ENCODE measurements around the gene RNF217.
A peak's percentile ranks its signal among the peaks of the same experiment; 100 is the strongest.

RNF217 gene

GRCh38 chr6:124987999-124988591 is 25.9 kb downstream of the RNF217 start:
- H3K9me3 Mint-ChIP-seq = peaks cover 4% of the 10 kb centered on the region
- H3K27me3 Mint-ChIP-seq (ENCODE audit: low read depth) = no peaks in the 10 kb centered on the region
- peaks cover 25% of the 10 kb centered on the region for H3K36me3 Mint-ChIP-seq (ENCODE audit: low read depth)
- TF ChIP-seq, protein P1, sequence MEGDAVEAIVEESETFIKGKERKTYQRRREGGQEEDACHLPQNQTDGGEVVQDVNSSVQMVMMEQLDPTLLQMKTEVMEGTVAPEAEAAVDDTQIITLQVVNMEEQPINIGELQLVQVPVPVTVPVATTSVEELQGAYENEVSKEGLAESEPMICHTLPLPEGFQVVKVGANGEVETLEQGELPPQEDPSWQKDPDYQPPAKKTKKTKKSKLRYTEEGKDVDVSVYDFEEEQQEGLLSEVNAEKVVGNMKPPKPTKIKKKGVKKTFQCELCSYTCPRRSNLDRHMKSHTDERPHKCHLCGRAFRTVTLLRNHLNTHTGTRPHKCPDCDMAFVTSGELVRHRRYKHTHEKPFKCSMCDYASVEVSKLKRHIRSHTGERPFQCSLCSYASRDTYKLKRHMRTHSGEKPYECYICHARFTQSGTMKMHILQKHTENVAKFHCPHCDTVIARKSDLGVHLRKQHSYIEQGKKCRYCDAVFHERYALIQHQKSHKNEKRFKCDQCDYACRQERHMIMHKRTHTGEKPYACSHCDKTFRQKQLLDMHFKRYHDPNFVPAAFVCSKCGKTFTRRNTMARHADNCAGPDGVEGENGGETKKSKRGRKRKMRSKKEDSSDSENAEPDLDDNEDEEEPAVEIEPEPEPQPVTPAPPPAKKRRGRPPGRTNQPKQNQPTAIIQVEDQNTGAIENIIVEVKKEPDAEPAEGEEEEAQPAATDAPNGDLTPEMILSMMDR (IDR thresholded peaks at IDR 0.05; ENCODE audit: unreplicated experiment in 3 of 3) = no peak
- no peak overlapping the region for H3K4me3 Mint-ChIP-seq
- H3K4me1 Mint-ChIP-seq = peaks cover 56% of the 10 kb centered on the region
- H3K27ac Mint-ChIP-seq = no peak overlapping the region

DNA sequence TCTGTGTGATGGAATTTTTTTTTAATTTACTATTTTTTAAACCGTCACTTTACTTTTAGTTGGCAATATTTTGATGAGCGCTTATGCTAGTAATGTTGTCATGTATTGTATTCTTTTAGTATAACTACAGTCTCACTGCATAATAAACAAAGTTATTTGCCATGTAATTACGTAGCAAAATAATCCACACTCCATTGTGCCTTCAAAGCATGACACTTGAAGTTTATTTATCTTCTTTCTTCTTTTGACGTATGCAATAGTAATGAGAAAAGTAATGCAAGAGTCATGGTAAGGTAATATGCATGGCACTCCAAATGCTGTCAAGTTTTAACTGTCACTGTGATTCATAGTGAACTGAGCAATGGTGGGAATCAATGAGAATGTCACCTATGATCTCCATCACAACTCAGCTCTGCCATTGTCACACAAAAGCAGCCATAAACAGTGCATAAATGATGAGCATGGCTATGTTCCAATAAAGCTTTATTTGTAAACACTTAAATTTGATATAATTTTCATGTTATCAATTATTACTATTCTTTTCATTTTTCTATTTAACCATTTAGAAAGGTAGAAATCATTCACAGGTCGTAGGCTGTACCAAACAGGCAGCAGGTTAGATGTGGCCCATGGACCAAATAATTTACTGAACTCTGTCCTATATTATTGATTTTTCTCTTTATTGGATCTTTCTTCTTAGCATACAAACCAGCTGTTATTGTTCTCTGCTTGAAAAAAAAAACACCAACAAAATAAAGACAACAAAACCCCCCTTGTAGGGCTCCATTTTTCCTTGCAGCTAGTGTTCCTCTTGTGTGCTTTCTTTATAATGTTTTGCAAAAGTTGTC is 27.1 kb downstream of the RNF217 start:
- Mint-ChIP-seq H3K36me3 (ENCODE audit: low read depth) (peaks cover 25% of the 10 kb centered on the region), H3K27ac (no peak overlapping the region), H3K9me3 (peaks cover 4% of the 10 kb centered on the region), H3K4me1 (peaks cover 52% of the 10 kb centered on the region), H3K27me3 (ENCODE audit: low read depth) (no peaks in the 10 kb centered on the region), H3K4me3 (no peak overlapping the region)
- TF ChIP-seq, protein P1 (IDR thresholded peaks at IDR 0.05; ENCODE audit: unreplicated experiment in 3 of 3) = no peak

- peaks cover 4% of the 10 kb centered on the region for H3K9me3 Mint-ChIP-seq
- H3K27me3 Mint-ChIP-seq (ENCODE audit: low read depth) = no peaks in the 10 kb centered on the region
- TF ChIP-seq, protein P1 (IDR thresholded peaks at IDR 0.05; ENCODE audit: unreplicated experiment in 3 of 3) = no peak
- peaks cover 44% of the 10 kb centered on the region for H3K4me1 Mint-ChIP-seq
- H3K27ac Mint-ChIP-seq = peak overlapping the region in 2 of 3 experiments; percentile 13 to 21
- peaks cover 25% of the 10 kb centered on the region for H3K36me3 Mint-ChIP-seq (ENCODE audit: low read depth)
- no peak overlapping the region for H3K4me3 Mint-ChIP-seq
Measured at GRCh38 chr6:124990988-124991387, 28.8 kb downstream of the RNF217 start.

GRCh38 chr6:124991764-124992295 is 29.6 kb downstream of the RNF217 start:
- no peaks in the 10 kb centered on the region for H3K27me3 Mint-ChIP-seq (ENCODE audit: low read depth)
- H3K27ac Mint-ChIP-seq = no peak overlapping the region
- H3K9me3 Mint-ChIP-seq = peaks cover 4% of the 10 kb centered on the region
- H3K4me3 Mint-ChIP-seq = no peak overlapping the region
- TF ChIP-seq, protein P1 (IDR thresholded peaks at IDR 0.05; ENCODE audit: unreplicated experiment in 3 of 3) = no peak
- peaks cover 36% of the 10 kb centered on the region for H3K4me1 Mint-ChIP-seq
- peaks cover 25% of the 10 kb centered on the region for H3K36me3 Mint-ChIP-seq (ENCODE audit: low read depth)

DNA sequence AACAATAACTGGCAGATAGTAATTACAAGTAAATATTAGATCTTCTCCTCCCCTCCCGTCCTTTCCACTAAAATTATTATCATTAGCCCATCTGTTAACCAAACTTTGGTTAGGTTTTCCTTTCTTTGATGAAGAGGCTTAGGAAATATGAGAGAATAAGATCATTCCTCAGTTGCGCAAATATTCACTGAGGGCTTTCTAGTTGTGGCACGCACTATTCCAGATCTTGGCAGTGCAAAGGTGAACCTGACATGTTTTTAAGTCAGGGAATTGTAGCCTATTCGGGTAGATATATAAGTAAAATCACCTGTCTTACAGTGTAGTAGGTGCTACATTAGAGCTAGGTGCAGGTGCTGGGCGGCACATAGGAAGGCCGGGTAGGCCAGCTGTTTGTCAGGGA is 31.1 kb downstream of the RNF217 start:
- Mint-ChIP-seq H3K36me3 (ENCODE audit: low read depth) (peaks cover 28% of the 10 kb centered on the region), H3K27ac (peak overlapping the region; percentile 43 to 65 (median 65)), H3K27me3 (ENCODE audit: low read depth) (no peaks in the 10 kb centered on the region), H3K9me3 (peaks cover 3% of the 10 kb centered on the region), H3K4me1 (peaks cover 44% of the 10 kb centered on the region), H3K4me3 (peak overlapping the region in 2 of 3 experiments; percentile 79 to 87)
- TF ChIP-seq, protein P1 (IDR thresholded peaks at IDR 0.05; ENCODE audit: unreplicated experiment in 3 of 3) = no peak
